WTC11 (cell line): ENCODE data around the gene DEFB114. TPM values are rescaled to one million over a fixed set of nuclear protein-coding genes. Genes with fewer than 3 reads are reported as not detected.

ENCODE experiments used
- ATAC-seq: fragments of 200-7000 bp; cut with Tn5 transposase; 2 replicates; pipeline ENCODE4 v1.10.0; 2021; ENCODE audit warnings: mild to moderate bottlenecking, moderate library complexity
- CTCF ChIA-PET: fragments of 300-600 bp; sonication (Branson Sonifier 250); formaldehyde crosslinking; loops from one replicate; lab custom pipeline; 2021; ENCODE audit warnings: antibody characterized with exemption; lab: Charles Lee
- POLR2A ChIA-PET: fragments of 350-600 bp; sonication (Branson Sonifier 250); formaldehyde crosslinking; loops from one replicate; lab custom pipeline; 2021; ENCODE audit warnings: antibody characterized with exemption; lab: Charles Lee
- DNase-seq: peaks from one replicate; pipeline ENCODE4 v3.0.0; 2021; ENCODE audit warnings: low spot score
- H3K27ac Mint-ChIP-seq: 2 replicates; pipeline ENCODE4 v1.8.0; 2021; ENCODE audit warnings: mixed read lengths
- H3K27me3 Mint-ChIP-seq: 2 replicates; pipeline ENCODE4 v1.8.0; 2021; ENCODE audit warnings: low read depth, mild to moderate bottlenecking, moderate library complexity, mixed read lengths
- H3K36me3 Mint-ChIP-seq: 2 replicates; pipeline ENCODE4 v1.8.0; 2021; ENCODE audit warnings: mixed read lengths
- H3K4me1 Mint-ChIP-seq: 2 replicates; pipeline ENCODE4 v1.8.0; 2022; ENCODE audit warnings: mixed read lengths
- H3K4me3 Mint-ChIP-seq: 2 replicates; pipeline ENCODE4 v1.8.0; 2021; ENCODE audit warnings: mild to moderate bottlenecking, moderate library complexity, mixed read lengths
- H3K9me3 Mint-ChIP-seq: 2 replicates; pipeline ENCODE4 v1.8.0; 2021; ENCODE audit warnings: mixed read lengths
- CREM ChIP-seq: sonication (generic); formaldehyde crosslinking; IDR thresholded peaks from 2 replicates; pipeline ENCODE4 v1.8.1; 2022; ENCODE audit warnings: mild to moderate bottlenecking, missing genetic modification reagents, moderate library complexity
- EMX1 ChIP-seq: fragments of 250-450 bp; sonication (Bioruptor Pico); IDR thresholded peaks from 2 replicates; pipeline ENCODE4 v1.8.0; 2021; ENCODE audit warnings: mild to moderate bottlenecking
- ESRRA ChIP-seq: sonication (generic); formaldehyde crosslinking; IDR thresholded peaks from 2 replicates; pipeline ENCODE4 v1.8.1; 2022; ENCODE audit warnings: mild to moderate bottlenecking, missing genetic modification reagents, borderline replicate concordance
- FOXK1 ChIP-seq: sonication (generic); formaldehyde crosslinking; IDR thresholded peaks from 2 replicates; pipeline ENCODE4 v1.8.0; 2022; ENCODE audit warnings: mild to moderate bottlenecking, moderate library complexity, missing genetic modification reagents
- HMGA2 ChIP-seq: fragments of 250-450 bp; sonication (Bioruptor Pico); IDR thresholded peaks from 2 replicates; pipeline ENCODE4 v1.4.0; 2021; ENCODE audit warnings: mild to moderate bottlenecking, moderate library complexity
- MYBL2 ChIP-seq: sonication (generic); formaldehyde crosslinking; IDR thresholded peaks from 2 replicates; pipeline ENCODE4 v1.8.1; 2023; ENCODE audit warnings: mild to moderate bottlenecking, moderate library complexity, missing genetic modification reagents
- RELA ChIP-seq: sonication (generic); formaldehyde crosslinking; IDR thresholded peaks from 2 replicates; pipeline ENCODE4 v1.8.1; 2022; ENCODE audit warnings: missing genetic modification reagents, mild to moderate bottlenecking, borderline replicate concordance
- SP1 ChIP-seq: sonication (generic); formaldehyde crosslinking; conservative IDR thresholded peaks from 2 replicates; pipeline ENCODE4 v1.8.1; 2022; ENCODE audit warnings: missing genetic modification reagents
- TCF7 ChIP-seq: sonication (generic); formaldehyde crosslinking; IDR thresholded peaks from 2 replicates; pipeline ENCODE4 v1.8.0; 2022; ENCODE audit warnings: mild to moderate bottlenecking, low read depth, missing genetic modification reagents, moderate library complexity
- TEAD4 ChIP-seq: sonication (generic); formaldehyde crosslinking; IDR thresholded peaks from 2 replicates; pipeline ENCODE4 v1.8.0; 2022; ENCODE audit warnings: mild to moderate bottlenecking, missing genetic modification reagents
- TP53 ChIP-seq: sonication (generic); formaldehyde crosslinking; IDR thresholded peaks from 2 replicates; pipeline ENCODE4 v1.8.1; 2023; ENCODE audit warnings: mild to moderate bottlenecking, missing genetic modification reagents
- ZNF121 ChIP-seq: sonication (generic); formaldehyde crosslinking; IDR thresholded peaks from 2 replicates; pipeline ENCODE4 v1.8.0; 2023; ENCODE audit warnings: missing genetic modification reagents
- ZNF219 ChIP-seq: sonication (generic); formaldehyde crosslinking; IDR thresholded peaks from 2 replicates; pipeline ENCODE4 v1.8.0; 2023; ENCODE audit warnings: missing genetic modification reagents, mild to moderate bottlenecking, borderline replicate concordance
- total RNA-seq: library from RNA; stranded (reverse); gene quantifications from 3 replicates; pipeline ENCODE4 v1.2.3, GENCODE V29; 2021
- TF ChIP-seq, protein P1 (sequence below): fragments of 200-600 bp; IDR thresholded peaks from 2 replicates; pipeline ENCODE4 v1.8.0; 2022; ENCODE audit warnings: antibody characterized with exemption
- TF ChIP-seq, protein P2 (sequence below): sonication (generic); formaldehyde crosslinking; IDR thresholded peaks from 2 replicates; pipeline ENCODE4 v1.8.0; 2023; ENCODE audit warnings: mild to moderate bottlenecking, missing genetic modification reagents
- TF ChIP-seq, protein P3 (sequence below): sonication (generic); formaldehyde crosslinking; IDR thresholded peaks from 2 replicates; pipeline ENCODE4 v1.8.1; 2023; ENCODE audit warnings: mild to moderate bottlenecking, missing genetic modification reagents, moderate library complexity
- TF ChIP-seq, protein P4 (sequence below): sonication (generic); formaldehyde crosslinking; IDR thresholded peaks from 2 replicates; pipeline ENCODE4 v1.8.0; 2022; ENCODE audit warnings: missing genetic modification reagents
- TF ChIP-seq, protein P5 (sequence below): fragments of 250-450 bp; sonication (Bioruptor Pico); IDR thresholded peaks from 2 replicates; pipeline ENCODE4 v1.9.0; 2021; ENCODE audit warnings: mild to moderate bottlenecking, borderline replicate concordance
- TF ChIP-seq, protein P6 (sequence below): fragments of 250-450 bp; sonication (Bioruptor Pico); IDR thresholded peaks from 2 replicates; pipeline ENCODE4 v1.8.0; 2021; ENCODE audit warnings: mild to moderate bottlenecking
- TF ChIP-seq, protein P7 (sequence below): fragments of 250-450 bp; sonication (Bioruptor Pico); conservative IDR thresholded peaks from 2 replicates; pipeline ENCODE4 v1.9.0; 2021; ENCODE audit warnings: mild to moderate bottlenecking

DEFB114 gene
- total RNA-seq, 1 experiment from 2014 or later, result not detected

DNA sequence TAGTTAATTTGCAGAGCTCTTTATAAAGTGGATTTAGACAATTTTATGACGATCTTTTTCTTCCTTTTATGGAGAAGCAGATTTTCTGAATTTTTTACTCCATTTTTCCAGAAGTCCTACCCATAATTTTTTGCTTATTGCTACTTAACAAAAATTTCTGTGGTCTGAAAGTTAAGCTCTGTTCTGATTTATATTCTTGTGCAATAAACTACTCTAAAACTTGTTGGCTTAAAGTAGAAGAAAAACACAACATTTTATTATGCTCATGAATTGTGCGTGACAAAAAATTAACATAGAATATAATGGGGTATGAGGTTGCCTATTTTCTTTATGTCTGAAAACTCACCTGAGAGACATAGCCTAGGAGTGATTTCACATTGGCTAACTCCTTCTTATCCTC is 2.9 kb upstream of the DEFB114 start:
- ATAC-seq (no peak), DNase-seq (no peak)
- peak overlapping the region; percentile 22; the same call in 1 of the 2 replicates for H3K4me3 Mint-ChIP-seq
- H3K9me3 Mint-ChIP-seq, result no peaks in the 10 kb centered on the region
- CTCF ChIA-PET, result no interaction called here
- peaks cover 45% of the 10 kb centered on the region for H3K4me1 Mint-ChIP-seq
- no peaks in the 10 kb centered on the region for H3K27me3 Mint-ChIP-seq
- POLR2A ChIA-PET, result no interaction called here
- peak overlapping the region; percentile 83; the same call in 1 of the 2 replicates for H3K27ac Mint-ChIP-seq
- no peaks in the 10 kb centered on the region for H3K36me3 Mint-ChIP-seq
- TF ChIP-seq, protein P1, sequence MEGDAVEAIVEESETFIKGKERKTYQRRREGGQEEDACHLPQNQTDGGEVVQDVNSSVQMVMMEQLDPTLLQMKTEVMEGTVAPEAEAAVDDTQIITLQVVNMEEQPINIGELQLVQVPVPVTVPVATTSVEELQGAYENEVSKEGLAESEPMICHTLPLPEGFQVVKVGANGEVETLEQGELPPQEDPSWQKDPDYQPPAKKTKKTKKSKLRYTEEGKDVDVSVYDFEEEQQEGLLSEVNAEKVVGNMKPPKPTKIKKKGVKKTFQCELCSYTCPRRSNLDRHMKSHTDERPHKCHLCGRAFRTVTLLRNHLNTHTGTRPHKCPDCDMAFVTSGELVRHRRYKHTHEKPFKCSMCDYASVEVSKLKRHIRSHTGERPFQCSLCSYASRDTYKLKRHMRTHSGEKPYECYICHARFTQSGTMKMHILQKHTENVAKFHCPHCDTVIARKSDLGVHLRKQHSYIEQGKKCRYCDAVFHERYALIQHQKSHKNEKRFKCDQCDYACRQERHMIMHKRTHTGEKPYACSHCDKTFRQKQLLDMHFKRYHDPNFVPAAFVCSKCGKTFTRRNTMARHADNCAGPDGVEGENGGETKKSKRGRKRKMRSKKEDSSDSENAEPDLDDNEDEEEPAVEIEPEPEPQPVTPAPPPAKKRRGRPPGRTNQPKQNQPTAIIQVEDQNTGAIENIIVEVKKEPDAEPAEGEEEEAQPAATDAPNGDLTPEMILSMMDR, result no peak
- TF ChIP-seq, protein P2, sequence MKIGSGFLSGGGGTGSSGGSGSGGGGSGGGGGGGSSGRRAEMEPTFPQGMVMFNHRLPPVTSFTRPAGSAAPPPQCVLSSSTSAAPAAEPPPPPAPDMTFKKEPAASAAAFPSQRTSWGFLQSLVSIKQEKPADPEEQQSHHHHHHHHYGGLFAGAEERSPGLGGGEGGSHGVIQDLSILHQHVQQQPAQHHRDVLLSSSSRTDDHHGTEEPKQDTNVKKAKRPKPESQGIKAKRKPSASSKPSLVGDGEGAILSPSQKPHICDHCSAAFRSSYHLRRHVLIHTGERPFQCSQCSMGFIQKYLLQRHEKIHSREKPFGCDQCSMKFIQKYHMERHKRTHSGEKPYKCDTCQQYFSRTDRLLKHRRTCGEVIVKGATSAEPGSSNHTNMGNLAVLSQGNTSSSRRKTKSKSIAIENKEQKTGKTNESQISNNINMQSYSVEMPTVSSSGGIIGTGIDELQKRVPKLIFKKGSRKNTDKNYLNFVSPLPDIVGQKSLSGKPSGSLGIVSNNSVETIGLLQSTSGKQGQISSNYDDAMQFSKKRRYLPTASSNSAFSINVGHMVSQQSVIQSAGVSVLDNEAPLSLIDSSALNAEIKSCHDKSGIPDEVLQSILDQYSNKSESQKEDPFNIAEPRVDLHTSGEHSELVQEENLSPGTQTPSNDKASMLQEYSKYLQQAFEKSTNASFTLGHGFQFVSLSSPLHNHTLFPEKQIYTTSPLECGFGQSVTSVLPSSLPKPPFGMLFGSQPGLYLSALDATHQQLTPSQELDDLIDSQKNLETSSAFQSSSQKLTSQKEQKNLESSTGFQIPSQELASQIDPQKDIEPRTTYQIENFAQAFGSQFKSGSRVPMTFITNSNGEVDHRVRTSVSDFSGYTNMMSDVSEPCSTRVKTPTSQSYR (CRISPR knock-in tag), result no peak
- TF ChIP-seq, protein P3, sequence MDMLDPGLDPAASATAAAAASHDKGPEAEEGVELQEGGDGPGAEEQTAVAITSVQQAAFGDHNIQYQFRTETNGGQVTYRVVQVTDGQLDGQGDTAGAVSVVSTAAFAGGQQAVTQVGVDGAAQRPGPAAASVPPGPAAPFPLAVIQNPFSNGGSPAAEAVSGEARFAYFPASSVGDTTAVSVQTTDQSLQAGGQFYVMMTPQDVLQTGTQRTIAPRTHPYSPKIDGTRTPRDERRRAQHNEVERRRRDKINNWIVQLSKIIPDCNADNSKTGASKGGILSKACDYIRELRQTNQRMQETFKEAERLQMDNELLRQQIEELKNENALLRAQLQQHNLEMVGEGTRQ (CRISPR knock-in tag), result no peak
- TF ChIP-seq, protein P4, sequence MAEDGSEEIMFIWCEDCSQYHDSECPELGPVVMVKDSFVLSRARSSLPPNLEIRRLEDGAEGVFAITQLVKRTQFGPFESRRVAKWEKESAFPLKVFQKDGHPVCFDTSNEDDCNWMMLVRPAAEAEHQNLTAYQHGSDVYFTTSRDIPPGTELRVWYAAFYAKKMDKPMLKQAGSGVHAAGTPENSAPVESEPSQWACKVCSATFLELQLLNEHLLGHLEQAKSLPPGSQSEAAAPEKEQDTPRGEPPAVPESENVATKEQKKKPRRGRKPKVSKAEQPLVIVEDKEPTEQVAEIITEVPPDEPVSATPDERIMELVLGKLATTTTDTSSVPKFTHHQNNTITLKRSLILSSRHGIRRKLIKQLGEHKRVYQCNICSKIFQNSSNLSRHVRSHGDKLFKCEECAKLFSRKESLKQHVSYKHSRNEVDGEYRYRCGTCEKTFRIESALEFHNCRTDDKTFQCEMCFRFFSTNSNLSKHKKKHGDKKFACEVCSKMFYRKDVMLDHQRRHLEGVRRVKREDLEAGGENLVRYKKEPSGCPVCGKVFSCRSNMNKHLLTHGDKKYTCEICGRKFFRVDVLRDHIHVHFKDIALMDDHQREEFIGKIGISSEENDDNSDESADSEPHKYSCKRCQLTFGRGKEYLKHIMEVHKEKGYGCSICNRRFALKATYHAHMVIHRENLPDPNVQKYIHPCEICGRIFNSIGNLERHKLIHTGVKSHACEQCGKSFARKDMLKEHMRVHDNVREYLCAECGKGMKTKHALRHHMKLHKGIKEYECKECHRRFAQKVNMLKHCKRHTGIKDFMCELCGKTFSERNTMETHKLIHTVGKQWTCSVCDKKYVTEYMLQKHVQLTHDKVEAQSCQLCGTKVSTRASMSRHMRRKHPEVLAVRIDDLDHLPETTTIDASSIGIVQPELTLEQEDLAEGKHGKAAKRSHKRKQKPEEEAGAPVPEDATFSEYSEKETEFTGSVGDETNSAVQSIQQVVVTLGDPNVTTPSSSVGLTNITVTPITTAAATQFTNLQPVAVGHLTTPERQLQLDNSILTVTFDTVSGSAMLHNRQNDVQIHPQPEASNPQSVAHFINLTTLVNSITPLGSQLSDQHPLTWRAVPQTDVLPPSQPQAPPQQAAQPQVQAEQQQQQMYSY (CRISPR knock-in tag), result no peak
- TF ChIP-seq MYBL2 (CRISPR knock-in tag) (no peak), ZNF219 (CRISPR knock-in tag) (no peak), TCF7 (no peak), ESRRA (no peak), EMX1 (CRISPR knock-in tag) (no peak), TEAD4 (CRISPR knock-in tag) (no peak), RELA (CRISPR knock-in tag) (no peak), TP53 (CRISPR knock-in tag) (no peak), FOXK1 (CRISPR knock-in tag) (no peak), ZNF121 (CRISPR knock-in tag) (no peak), CREM (CRISPR knock-in tag) (no peak), HMGA2 (CRISPR knock-in tag) (no peak), SP1 (CRISPR knock-in tag) (no peak)
- TF ChIP-seq, protein P5, sequence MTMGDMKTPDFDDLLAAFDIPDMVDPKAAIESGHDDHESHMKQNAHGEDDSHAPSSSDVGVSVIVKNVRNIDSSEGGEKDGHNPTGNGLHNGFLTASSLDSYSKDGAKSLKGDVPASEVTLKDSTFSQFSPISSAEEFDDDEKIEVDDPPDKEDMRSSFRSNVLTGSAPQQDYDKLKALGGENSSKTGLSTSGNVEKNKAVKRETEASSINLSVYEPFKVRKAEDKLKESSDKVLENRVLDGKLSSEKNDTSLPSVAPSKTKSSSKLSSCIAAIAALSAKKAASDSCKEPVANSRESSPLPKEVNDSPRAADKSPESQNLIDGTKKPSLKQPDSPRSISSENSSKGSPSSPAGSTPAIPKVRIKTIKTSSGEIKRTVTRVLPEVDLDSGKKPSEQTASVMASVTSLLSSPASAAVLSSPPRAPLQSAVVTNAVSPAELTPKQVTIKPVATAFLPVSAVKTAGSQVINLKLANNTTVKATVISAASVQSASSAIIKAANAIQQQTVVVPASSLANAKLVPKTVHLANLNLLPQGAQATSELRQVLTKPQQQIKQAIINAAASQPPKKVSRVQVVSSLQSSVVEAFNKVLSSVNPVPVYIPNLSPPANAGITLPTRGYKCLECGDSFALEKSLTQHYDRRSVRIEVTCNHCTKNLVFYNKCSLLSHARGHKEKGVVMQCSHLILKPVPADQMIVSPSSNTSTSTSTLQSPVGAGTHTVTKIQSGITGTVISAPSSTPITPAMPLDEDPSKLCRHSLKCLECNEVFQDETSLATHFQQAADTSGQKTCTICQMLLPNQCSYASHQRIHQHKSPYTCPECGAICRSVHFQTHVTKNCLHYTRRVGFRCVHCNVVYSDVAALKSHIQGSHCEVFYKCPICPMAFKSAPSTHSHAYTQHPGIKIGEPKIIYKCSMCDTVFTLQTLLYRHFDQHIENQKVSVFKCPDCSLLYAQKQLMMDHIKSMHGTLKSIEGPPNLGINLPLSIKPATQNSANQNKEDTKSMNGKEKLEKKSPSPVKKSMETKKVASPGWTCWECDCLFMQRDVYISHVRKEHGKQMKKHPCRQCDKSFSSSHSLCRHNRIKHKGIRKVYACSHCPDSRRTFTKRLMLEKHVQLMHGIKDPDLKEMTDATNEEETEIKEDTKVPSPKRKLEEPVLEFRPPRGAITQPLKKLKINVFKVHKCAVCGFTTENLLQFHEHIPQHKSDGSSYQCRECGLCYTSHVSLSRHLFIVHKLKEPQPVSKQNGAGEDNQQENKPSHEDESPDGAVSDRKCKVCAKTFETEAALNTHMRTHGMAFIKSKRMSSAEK (CRISPR knock-in tag), result no peak
- TF ChIP-seq, protein P6, sequence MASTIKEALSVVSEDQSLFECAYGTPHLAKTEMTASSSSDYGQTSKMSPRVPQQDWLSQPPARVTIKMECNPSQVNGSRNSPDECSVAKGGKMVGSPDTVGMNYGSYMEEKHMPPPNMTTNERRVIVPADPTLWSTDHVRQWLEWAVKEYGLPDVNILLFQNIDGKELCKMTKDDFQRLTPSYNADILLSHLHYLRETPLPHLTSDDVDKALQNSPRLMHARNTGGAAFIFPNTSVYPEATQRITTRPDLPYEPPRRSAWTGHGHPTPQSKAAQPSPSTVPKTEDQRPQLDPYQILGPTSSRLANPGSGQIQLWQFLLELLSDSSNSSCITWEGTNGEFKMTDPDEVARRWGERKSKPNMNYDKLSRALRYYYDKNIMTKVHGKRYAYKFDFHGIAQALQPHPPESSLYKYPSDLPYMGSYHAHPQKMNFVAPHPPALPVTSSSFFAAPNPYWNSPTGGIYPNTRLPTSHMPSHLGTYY (CRISPR knock-in tag), result no peak
- TF ChIP-seq, protein P7, sequence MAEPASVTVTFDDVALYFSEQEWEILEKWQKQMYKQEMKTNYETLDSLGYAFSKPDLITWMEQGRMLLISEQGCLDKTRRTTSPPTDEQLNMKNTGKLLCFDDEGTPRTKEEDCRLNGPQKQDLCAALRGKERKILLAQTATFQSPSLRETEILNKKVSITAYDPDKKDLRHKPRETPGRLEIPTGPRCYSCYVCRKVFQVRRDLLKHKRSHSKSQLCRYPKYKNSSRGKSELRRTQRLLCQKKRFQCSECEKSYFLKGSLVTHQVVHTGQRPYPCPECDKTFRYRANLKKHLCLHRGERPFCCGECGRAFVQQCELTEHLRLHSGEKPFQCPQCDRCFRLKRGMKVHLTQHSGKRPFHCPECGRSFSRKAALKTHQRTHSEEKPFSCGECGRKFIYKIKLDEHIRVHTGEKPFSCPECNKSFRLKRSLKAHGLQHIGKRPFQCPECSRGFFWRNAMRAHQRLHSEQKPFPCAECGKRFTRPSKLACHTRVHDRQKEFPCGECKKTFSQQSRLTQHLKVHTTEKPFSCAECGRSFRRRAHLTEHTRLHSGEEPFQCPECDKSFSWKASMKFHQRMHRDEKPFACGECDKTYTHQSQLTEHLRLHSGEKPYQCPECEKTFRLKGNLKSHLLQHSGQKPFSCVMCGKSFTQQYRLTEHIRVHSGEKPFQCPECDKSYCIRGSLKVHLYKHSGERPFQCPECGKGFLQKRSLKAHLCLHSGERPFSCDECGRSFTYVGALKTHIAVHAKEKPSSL, result no peak
- TF ChIP-seq, all 79 proteins: peak for 0
